ENCODE data around the gene EFNA1. TPM values are rescaled to one million over a fixed set of nuclear protein-coding genes. Genes with fewer than 3 reads are reported as not detected.
"Not testable (repeated sequence)": the region's sequence is repeated elsewhere in the genome, so short reads cannot be mapped to it uniquely, and the experiment has no call there.

EFNA1 gene
- total RNA-seq, 1 donor from 2014 or later = 1.7 TPM

GRCh38 chr1:155117610-155118009 is 10.1 kb upstream of the EFNA1 start:
- no peak overlapping the region for H3K4me3 Mint-ChIP-seq (ENCODE audit: unreplicated experiment)
- no peak for DNase-seq
- no peak overlapping the region for H3K27ac Mint-ChIP-seq (ENCODE audit: unreplicated experiment)

GRCh38 chr1:155118090-155118489 is 9.6 kb upstream of the EFNA1 start:
- not testable (repeated sequence) for H3K27ac Mint-ChIP-seq (ENCODE audit: unreplicated experiment); H3K36me3 Mint-ChIP-seq (ENCODE audit: unreplicated experiment); H3K4me3 Mint-ChIP-seq (ENCODE audit: unreplicated experiment); H3K27me3 Mint-ChIP-seq (ENCODE audit: unreplicated experiment); H3K9me3 Mint-ChIP-seq (ENCODE audit: unreplicated experiment); DNase-seq; H3K4me1 Mint-ChIP-seq (ENCODE audit: low read depth, unreplicated experiment)

More at GRCh38 chr1:155117610-155118009, 10.1 kb upstream of the EFNA1 start:
- H3K9me3 Mint-ChIP-seq (ENCODE audit: unreplicated experiment) = no peaks in the 10 kb centered on the region
- no peak for TF ChIP-seq CTCF (IDR thresholded peaks at IDR 0.05; ENCODE audit: partially characterized antibody, unreplicated experiment)
- peaks cover 4% of the 10 kb centered on the region for H3K4me1 Mint-ChIP-seq (ENCODE audit: low read depth, unreplicated experiment)
- H3K36me3 Mint-ChIP-seq (ENCODE audit: unreplicated experiment) = no peaks in the 10 kb centered on the region
- H3K27me3 Mint-ChIP-seq (ENCODE audit: unreplicated experiment) = peaks cover 8% of the 10 kb centered on the region

- H3K36me3 Mint-ChIP-seq (ENCODE audit: unreplicated experiment) = no peaks in the 10 kb centered on the region
- no peak overlapping the region for H3K27ac Mint-ChIP-seq (ENCODE audit: unreplicated experiment)
- no peaks in the 10 kb centered on the region for H3K9me3 Mint-ChIP-seq (ENCODE audit: unreplicated experiment)
- DNase-seq = no peak
- H3K27me3 Mint-ChIP-seq (ENCODE audit: unreplicated experiment) = peaks cover 10% of the 10 kb centered on the region
- peaks cover 2% of the 10 kb centered on the region for H3K4me1 Mint-ChIP-seq (ENCODE audit: low read depth, unreplicated experiment)
- H3K4me3 Mint-ChIP-seq (ENCODE audit: unreplicated experiment) = no peak overlapping the region
- TF ChIP-seq CTCF (IDR thresholded peaks at IDR 0.05; ENCODE audit: partially characterized antibody, unreplicated experiment) = no peak
Measured at GRCh38 chr1:155120253-155120652, 7.4 kb upstream of the EFNA1 start.

GRCh38 chr1:155121249-155121648 is 6.4 kb upstream of the EFNA1 start:
- DNase-seq = no peak
- Mint-ChIP-seq H3K4me3 (ENCODE audit: unreplicated experiment) (no peak overlapping the region), H3K27me3 (ENCODE audit: unreplicated experiment) (peaks cover 14% of the 10 kb centered on the region), H3K36me3 (ENCODE audit: unreplicated experiment) (no peaks in the 10 kb centered on the region), H3K27ac (ENCODE audit: unreplicated experiment) (no peak overlapping the region), H3K9me3 (ENCODE audit: unreplicated experiment) (no peaks in the 10 kb centered on the region), H3K4me1 (ENCODE audit: low read depth, unreplicated experiment) (peaks cover 2% of the 10 kb centered on the region)
- TF ChIP-seq CTCF (IDR thresholded peaks at IDR 0.05; ENCODE audit: partially characterized antibody, unreplicated experiment) = no peak

GRCh38 chr1:155122308-155122707 is 5.4 kb upstream of the EFNA1 start:
- H3K36me3 Mint-ChIP-seq (ENCODE audit: unreplicated experiment) = no peaks in the 10 kb centered on the region
- H3K27ac Mint-ChIP-seq (ENCODE audit: unreplicated experiment) = no peak overlapping the region
- no peak for DNase-seq
- H3K27me3 Mint-ChIP-seq (ENCODE audit: unreplicated experiment) = peaks cover 16% of the 10 kb centered on the region
- H3K4me1 Mint-ChIP-seq (ENCODE audit: low read depth, unreplicated experiment) = peaks cover 9% of the 10 kb centered on the region
- no peak overlapping the region for H3K4me3 Mint-ChIP-seq (ENCODE audit: unreplicated experiment)
- H3K9me3 Mint-ChIP-seq (ENCODE audit: unreplicated experiment) = peaks cover 2% of the 10 kb centered on the region
- no peak for TF ChIP-seq CTCF (IDR thresholded peaks at IDR 0.05; ENCODE audit: partially characterized antibody, unreplicated experiment)

GRCh38 chr1:155123801-155124200 is 3.9 kb upstream of the EFNA1 start:
- no peak overlapping the region for H3K27ac Mint-ChIP-seq (ENCODE audit: unreplicated experiment)
- H3K27me3 Mint-ChIP-seq (ENCODE audit: unreplicated experiment) = peaks cover 18% of the 10 kb centered on the region
- TF ChIP-seq CTCF (IDR thresholded peaks at IDR 0.05; ENCODE audit: partially characterized antibody, unreplicated experiment) = no peak
- peaks cover 4% of the 10 kb centered on the region for H3K9me3 Mint-ChIP-seq (ENCODE audit: unreplicated experiment)
- no peak for DNase-seq
- H3K4me1 Mint-ChIP-seq (ENCODE audit: low read depth, unreplicated experiment) = peaks cover 13% of the 10 kb centered on the region
- no peak overlapping the region for H3K4me3 Mint-ChIP-seq (ENCODE audit: unreplicated experiment)
- H3K36me3 Mint-ChIP-seq (ENCODE audit: unreplicated experiment) = no peaks in the 10 kb centered on the region
